ENCODE data around the gene NAA80. TPM values are rescaled to one million over a fixed set of nuclear protein-coding genes. Genes with fewer than 3 reads are reported as not detected.
"Not testable (repeated sequence)": the region's sequence is repeated elsewhere in the genome, so short reads cannot be mapped to it uniquely, and the experiment has no call there.

NAA80 gene
- total and polyA plus RNA-seq, 7 experiments from 2014 or later = 13.7 to 44.9 (median 30.7) TPM

DNA sequence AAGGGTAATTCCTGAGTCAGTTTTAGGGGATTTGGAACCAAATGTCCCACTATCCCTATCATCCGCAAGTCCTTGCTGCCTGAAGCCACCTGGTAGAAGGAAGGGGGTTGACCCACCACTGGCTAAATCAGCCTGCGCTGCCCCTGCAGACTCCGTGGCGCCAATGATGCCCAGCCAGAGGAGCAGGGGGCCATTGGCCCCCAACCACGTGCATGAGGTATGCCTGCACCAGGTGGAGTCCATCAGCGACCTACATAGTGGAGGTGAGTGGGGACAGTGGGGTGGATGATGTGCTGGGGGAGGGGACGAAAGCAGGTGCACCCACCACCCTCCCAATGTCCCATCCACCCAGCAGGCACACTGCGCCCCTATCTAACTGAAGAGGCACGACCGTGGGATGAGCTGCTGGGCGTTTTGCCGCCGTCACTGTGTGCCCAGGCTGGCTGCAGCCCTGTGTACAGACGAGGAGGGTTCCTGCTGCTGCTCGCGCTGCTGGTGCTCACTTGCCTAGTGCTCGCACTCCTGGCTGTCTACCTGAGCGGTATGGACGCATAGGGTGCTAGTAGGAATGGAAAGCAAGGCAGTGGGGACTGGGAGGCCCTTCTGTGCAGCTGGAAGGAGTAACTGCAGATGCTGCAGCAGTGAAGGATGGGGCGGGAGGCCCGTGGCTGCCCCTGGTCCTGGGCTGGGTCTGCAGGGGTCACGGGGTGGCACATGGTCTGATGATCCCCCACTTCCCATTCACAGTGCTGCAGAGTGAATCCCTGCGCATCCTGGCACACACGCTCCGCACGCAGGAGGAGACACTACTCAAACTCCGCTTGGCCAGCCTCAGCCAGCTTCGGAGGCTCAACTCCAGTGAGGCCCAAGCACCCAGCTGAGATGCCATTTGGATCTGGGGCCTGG, 12.6 kb downstream of the NAA80 start:
- CTCF ChIA-PET = no interaction called here
- Mint-ChIP-seq H3K27me3 (no peaks in the 10 kb centered on the region), H3K4me1 (peaks cover 6 to 11% (median 7%) of the 10 kb centered on the region in 7 donors), H3K27ac (peak overlapping the region in 2 of 9 donors; percentile 54 to 84), H3K36me3 (peaks cover 0 to 9% (median 1%) of the 10 kb centered on the region in 5 donors), H3K9me3 (no peaks in the 10 kb centered on the region), H3K4me3 (no peak overlapping the region)
- intact Hi-C loops (cut with micrococcal nuclease) = no loop called here
- DNase-seq (no peak), ATAC-seq (no peak)
- Histone ChIP-seq H3K27ac (ENCODE audit: low read depth, low read length) (no peak overlapping the region), H3K4me1 (ENCODE audit: control insufficient read depth in 2 of 2, insufficient read depth in 2 of 2, low read length in 2 of 2) (peaks cover 5 to 9% of the 10 kb centered on the region in 2 donors), H3K27me3 (ENCODE audit: control insufficient read depth in 2 of 2, insufficient read depth in 2 of 2, low read length in 2 of 2) (no peaks in the 10 kb centered on the region), H3K4me3 (ENCODE audit: low read length) (no peak overlapping the region), H3K9me3 (ENCODE audit: control insufficient read depth in 2 of 3, low read length in 3 of 3) (no peaks in the 10 kb centered on the region), H3K36me3 (ENCODE audit: control insufficient read depth in 2 of 3, insufficient read depth in 3 of 3, low read length in 3 of 3) (peaks cover 0 to 44% (median 9%) of the 10 kb centered on the region in 3 experiments)
- POLR2A ChIA-PET = no interaction called here

DNA sequence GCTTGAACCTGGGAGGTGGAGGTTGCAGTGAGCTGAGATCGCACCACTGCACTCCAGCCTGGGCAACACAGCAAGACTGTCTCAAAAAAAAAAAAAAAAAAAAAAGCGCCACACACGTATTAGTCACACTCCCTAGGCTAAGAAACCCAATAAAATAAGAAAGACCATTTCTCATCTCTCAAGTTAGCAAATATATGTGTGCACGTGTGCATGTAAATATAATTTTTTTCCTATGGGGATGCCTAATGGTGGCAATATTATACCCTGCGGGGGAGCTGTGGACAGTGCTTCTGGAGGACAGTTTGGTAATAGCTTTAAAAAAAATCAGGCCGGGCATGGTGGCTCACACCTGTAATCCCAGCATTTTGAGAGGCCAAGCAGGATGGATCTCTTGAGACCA, 15.1 kb downstream of the NAA80 start:
- H3K27ac Mint-ChIP-seq; intact Hi-C loops (cut with micrococcal nuclease); DNase-seq; H3K4me3 ChIP-seq (ENCODE audit: low read length); H3K36me3 Mint-ChIP-seq; H3K4me1 Mint-ChIP-seq; H3K27ac ChIP-seq (ENCODE audit: low read depth, low read length); H3K27me3 Mint-ChIP-seq; H3K4me3 Mint-ChIP-seq; ATAC-seq; H3K4me1 ChIP-seq (ENCODE audit: control insufficient read depth in 2 of 2, insufficient read depth in 2 of 2, low read length in 2 of 2); H3K9me3 Mint-ChIP-seq; H3K9me3 ChIP-seq (ENCODE audit: control insufficient read depth in 2 of 3, low read length in 3 of 3); H3K27me3 ChIP-seq (ENCODE audit: control insufficient read depth in 2 of 2, insufficient read depth in 2 of 2, low read length in 2 of 2): not testable (repeated sequence)
- ChIA-PET POLR2A (interaction anchor here (0.6 to 0.9 kb wide), 2 partner anchors 14 to 763 kb away, joined by 3 read pairs; no protein-coding TSS in a partner anchor), CTCF (interaction anchor here (0.7 to 1.4 kb wide), 2 partner anchors 57 to 65 kb away, joined by 3 read pairs; no protein-coding TSS in a partner anchor)
- H3K36me3 ChIP-seq (ENCODE audit: control insufficient read depth in 2 of 3, insufficient read depth in 3 of 3, low read length in 3 of 3) = peaks cover 0 to 29% (median 4%) of the 10 kb centered on the region in 3 experiments

DNA sequence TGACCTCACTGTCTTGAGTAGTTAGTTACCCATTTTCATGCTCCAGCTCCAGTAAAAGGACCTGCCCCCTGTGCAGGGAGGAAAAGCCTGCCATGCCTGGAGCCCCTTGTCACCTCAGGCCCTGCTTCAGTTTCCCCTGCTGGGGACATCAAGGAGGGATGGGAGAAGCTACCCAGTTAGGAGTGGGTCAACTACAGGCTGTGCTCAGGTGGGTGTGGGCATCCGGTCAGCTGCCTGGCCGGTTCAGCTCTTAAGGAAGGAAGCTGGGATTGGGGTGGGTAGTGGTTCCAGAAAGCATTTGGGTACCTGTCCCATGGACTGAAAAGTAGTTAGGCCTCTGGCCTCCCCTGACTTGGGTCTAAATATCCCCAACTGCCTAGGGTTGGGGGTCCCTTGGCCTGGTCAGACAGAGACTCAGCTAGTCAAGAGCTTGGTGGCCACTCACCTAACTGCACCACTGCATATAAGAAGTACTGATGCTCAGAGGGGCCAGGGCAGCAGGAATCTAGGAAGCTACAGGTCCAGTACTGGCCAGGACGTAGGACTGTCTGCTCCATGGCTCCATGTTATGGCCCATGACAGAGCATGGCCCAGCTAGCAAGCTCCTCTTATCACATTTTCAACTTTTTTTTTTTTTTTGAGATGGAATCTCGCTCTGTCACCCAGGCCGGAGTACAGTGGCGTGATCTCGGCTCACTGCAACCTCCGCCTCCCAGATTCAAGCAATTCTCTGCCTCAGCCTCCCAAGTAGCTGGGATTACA, 19.8 kb downstream of the NAA80 start:
- Mint-ChIP-seq H3K4me1 (peaks cover 10 to 14% (median 12%) of the 10 kb centered on the region in 7 donors), H3K4me3 (no peak overlapping the region), H3K27ac (no peak overlapping the region), H3K36me3 (no peaks in the 10 kb centered on the region), H3K27me3 (peaks cover 12 to 36% (median 18%) of the 10 kb centered on the region in 5 donors), H3K9me3 (peaks cover 0 to 2% (median 0%) of the 10 kb centered on the region in 11 donors)
- H3K27ac ChIP-seq (ENCODE audit: low read depth, low read length) = no peak overlapping the region
- DNase-seq = no peak
- POLR2A ChIA-PET = interaction anchor here (1.5 kb wide), 1 partner anchor 18 kb away, joined by 3 read pairs; no protein-coding TSS in a partner anchor
- intact Hi-C loops (cut with micrococcal nuclease) = no loop called here
- no peaks in the 10 kb centered on the region for H3K9me3 ChIP-seq (ENCODE audit: control insufficient read depth in 2 of 3, low read length in 3 of 3)
- peaks cover under 1 to 9% of the 10 kb centered on the region in 2 donors for H3K4me1 ChIP-seq (ENCODE audit: control insufficient read depth in 2 of 2, insufficient read depth in 2 of 2, low read length in 2 of 2)
- CTCF ChIA-PET = interaction anchor here (0.6 kb wide), 1 partner anchor 639 kb away, joined by 3 read pairs; no protein-coding TSS in a partner anchor
- H3K4me3 ChIP-seq (ENCODE audit: low read length) = no peak overlapping the region
- ATAC-seq = no peak
- peaks cover 9 to 14% of the 10 kb centered on the region in 2 donors for H3K27me3 ChIP-seq (ENCODE audit: control insufficient read depth in 2 of 2, insufficient read depth in 2 of 2, low read length in 2 of 2)
- H3K36me3 ChIP-seq (ENCODE audit: control insufficient read depth in 2 of 3, insufficient read depth in 3 of 3, low read length in 3 of 3) = no peaks in the 10 kb centered on the region

DNA sequence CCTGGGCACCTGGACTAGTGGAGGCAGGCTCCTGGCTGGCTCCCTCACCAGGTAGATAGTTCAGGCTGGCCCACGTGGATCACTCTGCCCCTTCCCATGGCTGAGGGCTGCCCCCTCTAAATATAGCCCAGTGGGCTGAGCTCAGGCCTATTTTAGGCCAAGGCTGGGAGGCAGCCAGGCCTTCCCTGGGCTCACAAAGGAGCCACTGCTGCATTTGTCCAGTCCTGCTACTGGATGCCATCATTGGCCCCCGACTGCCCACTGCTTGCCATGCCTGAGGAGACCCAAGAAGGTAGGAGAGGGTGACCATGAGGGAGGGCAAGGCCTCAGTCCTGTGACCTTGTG, 20.4 kb downstream of the NAA80 start, which contains the start of gene LSMEM2:
Gene LSMEM2, plus strand, starts transcription at position 208 of the 345 bp plus-strand sequence. Its CDS starts 27 bp downstream, at position 235.
- DNase-seq (no peak), ATAC-seq (no peak)
- POLR2A ChIA-PET = interaction anchor here (1.5 kb wide), 1 partner anchor 18 kb away, joined by 3 read pairs; no protein-coding TSS in a partner anchor
- H3K27me3 ChIP-seq (ENCODE audit: control insufficient read depth in 2 of 2, insufficient read depth in 2 of 2, low read length in 2 of 2) = peaks cover 12 to 19% of the 10 kb centered on the region in 2 donors
- peaks cover 5 to 15% of the 10 kb centered on the region in 2 donors for H3K4me1 ChIP-seq (ENCODE audit: control insufficient read depth in 2 of 2, insufficient read depth in 2 of 2, low read length in 2 of 2)
- no peaks in the 10 kb centered on the region for H3K36me3 ChIP-seq (ENCODE audit: control insufficient read depth in 2 of 3, insufficient read depth in 3 of 3, low read length in 3 of 3)
- no peaks in the 10 kb centered on the region for H3K9me3 ChIP-seq (ENCODE audit: control insufficient read depth in 2 of 3, low read length in 3 of 3)
- Mint-ChIP-seq H3K4me3 (no peak within 1 kb of the TSS), H3K27ac (no peak within 1 kb of the TSS), H3K9me3 (peaks cover 0 to 2% (median 0%) of the 10 kb centered on the region in 11 donors), H3K36me3 (no peaks in the 10 kb centered on the region), H3K27me3 (peaks cover 18 to 41% (median 23%) of the 10 kb centered on the region in 5 donors), H3K4me1 (peaks cover 14 to 20% (median 17%) of the 10 kb centered on the region in 7 donors)
- CTCF ChIA-PET = interaction anchor here (1.1 kb wide), 1 partner anchor 18 kb away, joined by 4 read pairs; no protein-coding TSS in a partner anchor
- no peak within 1 kb of the TSS for H3K27ac ChIP-seq (ENCODE audit: low read depth, low read length)
- intact Hi-C loops (cut with micrococcal nuclease) = no loop called here
- H3K4me3 ChIP-seq (ENCODE audit: low read length) = no peak within 1 kb of the TSS

DNA sequence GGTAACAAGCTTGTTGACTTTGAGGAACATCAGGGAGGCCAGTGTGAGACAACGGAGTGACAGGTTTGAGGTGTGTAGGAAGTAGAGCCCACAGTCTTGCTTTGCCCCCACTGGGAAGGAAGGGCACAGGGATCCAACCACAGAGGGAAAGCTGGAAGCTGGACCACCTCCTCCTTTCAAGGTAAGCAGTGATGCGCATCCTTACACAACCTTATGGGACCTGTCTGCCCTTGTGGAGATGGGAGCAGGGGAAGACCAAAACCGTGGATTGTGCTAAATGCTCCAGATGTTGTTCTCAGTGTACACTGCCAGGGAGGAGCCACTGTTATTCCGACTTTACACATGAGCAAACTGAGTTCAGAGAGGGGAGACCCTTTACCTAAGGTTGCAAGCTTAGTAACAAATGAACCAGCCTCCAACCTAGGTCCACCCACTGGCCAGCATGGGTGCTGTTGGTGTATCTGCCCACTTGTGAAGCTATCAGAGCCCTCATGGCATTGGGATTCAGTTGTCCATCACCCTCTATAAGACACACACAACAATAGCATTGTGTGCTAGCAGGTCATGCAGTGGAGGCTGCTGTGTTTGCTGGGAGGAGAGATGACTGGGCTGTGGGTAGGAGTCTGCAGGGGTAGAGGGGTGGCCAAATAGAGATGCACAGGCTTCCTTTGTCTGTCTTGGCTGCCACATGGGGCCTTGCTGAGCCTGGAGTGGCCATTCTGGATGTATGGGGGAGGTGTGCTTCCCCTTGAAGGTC, 20.9 kb downstream of the NAA80 start:
- POLR2A ChIA-PET = interaction anchor here (1.5 kb wide), 1 partner anchor 19 kb away, joined by 3 read pairs; no protein-coding TSS in a partner anchor

More for the DNA sequence above, 20.9 kb downstream of the NAA80 start:
- no peak overlapping the region for H3K4me3 ChIP-seq (ENCODE audit: low read length)
- no peak for ATAC-seq
- no peaks in the 10 kb centered on the region for H3K36me3 ChIP-seq (ENCODE audit: control insufficient read depth in 2 of 3, insufficient read depth in 3 of 3, low read length in 3 of 3)
- H3K4me1 ChIP-seq (ENCODE audit: control insufficient read depth in 2 of 2, insufficient read depth in 2 of 2, low read length in 2 of 2) = peaks cover 5 to 17% of the 10 kb centered on the region in 2 donors
- CTCF ChIA-PET = interaction anchor here (0.6 to 1.7 kb wide), 3 partner anchors 17 to 323 kb away, joined by 3 to 7 read pairs (median 4); no protein-coding TSS in a partner anchor
- intact Hi-C loops (cut with micrococcal nuclease) = no loop called here
- Mint-ChIP-seq H3K27ac (no peak overlapping the region), H3K9me3 (peaks cover 0 to 2% (median 0%) of the 10 kb centered on the region in 11 donors), H3K4me3 (no peak overlapping the region), H3K36me3 (no peaks in the 10 kb centered on the region), H3K4me1 (peaks cover 15 to 21% (median 17%) of the 10 kb centered on the region in 7 donors), H3K27me3 (peaks cover 18 to 41% (median 24%) of the 10 kb centered on the region in 5 donors)
- no peak for DNase-seq
- H3K27me3 ChIP-seq (ENCODE audit: control insufficient read depth in 2 of 2, insufficient read depth in 2 of 2, low read length in 2 of 2) = peaks cover 12 to 21% of the 10 kb centered on the region in 2 donors
- no peak overlapping the region for H3K27ac ChIP-seq (ENCODE audit: low read depth, low read length)
- no peaks in the 10 kb centered on the region for H3K9me3 ChIP-seq (ENCODE audit: control insufficient read depth in 2 of 3, low read length in 3 of 3)
